DND-41 (cell line): ENCODE data around the gene DIAPH3.
"Not testable (repeated sequence)": the region's sequence is repeated elsewhere in the genome, so short reads cannot be mapped to it uniquely, and the experiment has no call there.

Source experiments
- ATAC-seq: fragments of 200-7000 bp; cut with Tn5 transposase; 3 replicates; pipeline ENCODE4 v1.9.1; 2021; ENCODE audit warnings: low read depth; ENCODE audit not compliant: insufficient read depth
- DNase-seq: peaks from one replicate; pipeline ENCODE4 v3.0.0-alpha.2; 2020
- H2AFZ ChIP-seq: 2 replicates; pipeline ENCODE4 v1.6.0; 2012; ENCODE audit warnings: low read depth, low read length
- H3K27ac ChIP-seq: 2 replicates; pipeline ENCODE4 v1.5.1; 2012; ENCODE audit warnings: low read length, inconsistent platforms
- H3K27me3 ChIP-seq: fragments of 200-600 bp; sonication (generic); 2 replicates; pipeline ENCODE4 v1.6.0; 2012; ENCODE audit warnings: low read length, mild to moderate bottlenecking, inconsistent platforms; ENCODE audit not compliant: insufficient read depth, poor library complexity
- H3K36me3 ChIP-seq: 2 replicates; pipeline ENCODE4 v1.5.1; 2012; ENCODE audit warnings: low read length, inconsistent platforms; ENCODE audit not compliant: insufficient read depth
- H3K4me1 ChIP-seq: 2 replicates; pipeline ENCODE4 v1.5.1; 2012; ENCODE audit warnings: mild to moderate bottlenecking, low read length; ENCODE audit not compliant: insufficient read depth
- H3K4me2 ChIP-seq: 2 replicates; pipeline ENCODE4 v1.6.0; 2012; ENCODE audit warnings: mild to moderate bottlenecking, moderate library complexity, low read length, inconsistent platforms; ENCODE audit not compliant: insufficient read depth
- H3K4me3 ChIP-seq, 2 experiments: fragments of 200-600 bp in 1 of 2; shearing (Covaris generic) in 1 of 2; 2 replicates each; pipeline ENCODE4 v1.5.1; 2012 to 2016; ENCODE audit warnings: inconsistent platforms in 2 of 2, low read length in 2 of 2, mild to moderate bottlenecking in 2 of 2, low read depth in 1 of 2, moderate library complexity in 1 of 2
- H3K79me2 ChIP-seq: 2 replicates; pipeline ENCODE4 v1.6.0; 2012; ENCODE audit warnings: low read length, inconsistent platforms; ENCODE audit not compliant: insufficient read depth
- H3K9ac ChIP-seq: 2 replicates; pipeline ENCODE4 v1.6.0; 2012; ENCODE audit warnings: low read depth, mild to moderate bottlenecking, inconsistent platforms, low read length, moderate library complexity
- H3K9me3 ChIP-seq: 2 replicates; pipeline ENCODE4 v1.5.1; 2012; ENCODE audit warnings: low read length, moderate library complexity, mild to moderate bottlenecking, inconsistent platforms; ENCODE audit not compliant: insufficient read depth, severe bottlenecking
- H4K20me1 ChIP-seq: 2 replicates; pipeline ENCODE4 v1.6.0; 2012; ENCODE audit warnings: low read length; ENCODE audit not compliant: insufficient read depth
- EZH2 ChIP-seq: IDR thresholded peaks from 3 replicates; pipeline ENCODE4 v1.6.1; 2012; ENCODE audit warnings: borderline replicate concordance, low read depth, mild to moderate bottlenecking, moderate library complexity, low read length, inconsistent platforms; ENCODE audit not compliant: severe bottlenecking
- TF ChIP-seq, protein P1 (sequence below): IDR thresholded peaks from 2 replicates; pipeline ENCODE4 v1.5.1; 2012; ENCODE audit warnings: borderline replicate concordance, low read length, moderate library complexity, mild to moderate bottlenecking; ENCODE audit not compliant: poor library complexity, severe bottlenecking; ENCODE audit errors: extremely low read depth

The DIAPH3 gene

DNA sequence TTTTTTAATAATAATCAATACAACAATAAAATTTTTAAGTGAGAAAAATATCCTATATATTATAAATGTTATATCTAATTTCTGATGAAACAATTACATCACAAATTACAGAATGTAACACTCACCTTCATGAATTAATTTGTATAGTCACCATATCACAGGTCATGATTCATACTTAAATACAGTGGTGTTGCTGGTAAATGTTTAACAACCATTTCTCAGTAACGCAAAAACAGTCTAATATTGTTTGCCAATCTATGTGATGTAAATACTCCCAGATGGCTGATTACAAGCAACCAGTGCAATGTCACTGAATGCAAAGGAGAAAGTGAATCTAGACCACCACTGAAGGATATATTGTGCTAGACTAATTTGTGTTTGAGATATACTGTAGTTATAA, 97.5 kb downstream of the DIAPH3 start:
- Histone ChIP-seq H3K4me3 (no peak overlapping the region), H3K36me3 (peaks cover 7% of the 10 kb centered on the region; the same call in 1 of the 2 replicates), H3K27ac (no peak overlapping the region), H4K20me1 (no peaks in the 10 kb centered on the region), H3K9me3 (no peaks in the 10 kb centered on the region), H3K79me2 (no peaks in the 10 kb centered on the region), H3K4me2 (no peak overlapping the region), H3K4me1 (no peaks in the 10 kb centered on the region), H3K9ac (no peak overlapping the region), H3K27me3 (no peaks in the 10 kb centered on the region), H2AFZ (no peak overlapping the region)
- DNase-seq (no peak), ATAC-seq (no peak)
- TF ChIP-seq, protein P1, sequence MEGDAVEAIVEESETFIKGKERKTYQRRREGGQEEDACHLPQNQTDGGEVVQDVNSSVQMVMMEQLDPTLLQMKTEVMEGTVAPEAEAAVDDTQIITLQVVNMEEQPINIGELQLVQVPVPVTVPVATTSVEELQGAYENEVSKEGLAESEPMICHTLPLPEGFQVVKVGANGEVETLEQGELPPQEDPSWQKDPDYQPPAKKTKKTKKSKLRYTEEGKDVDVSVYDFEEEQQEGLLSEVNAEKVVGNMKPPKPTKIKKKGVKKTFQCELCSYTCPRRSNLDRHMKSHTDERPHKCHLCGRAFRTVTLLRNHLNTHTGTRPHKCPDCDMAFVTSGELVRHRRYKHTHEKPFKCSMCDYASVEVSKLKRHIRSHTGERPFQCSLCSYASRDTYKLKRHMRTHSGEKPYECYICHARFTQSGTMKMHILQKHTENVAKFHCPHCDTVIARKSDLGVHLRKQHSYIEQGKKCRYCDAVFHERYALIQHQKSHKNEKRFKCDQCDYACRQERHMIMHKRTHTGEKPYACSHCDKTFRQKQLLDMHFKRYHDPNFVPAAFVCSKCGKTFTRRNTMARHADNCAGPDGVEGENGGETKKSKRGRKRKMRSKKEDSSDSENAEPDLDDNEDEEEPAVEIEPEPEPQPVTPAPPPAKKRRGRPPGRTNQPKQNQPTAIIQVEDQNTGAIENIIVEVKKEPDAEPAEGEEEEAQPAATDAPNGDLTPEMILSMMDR: no peak
- TF ChIP-seq EZH2: no peak

DNA sequence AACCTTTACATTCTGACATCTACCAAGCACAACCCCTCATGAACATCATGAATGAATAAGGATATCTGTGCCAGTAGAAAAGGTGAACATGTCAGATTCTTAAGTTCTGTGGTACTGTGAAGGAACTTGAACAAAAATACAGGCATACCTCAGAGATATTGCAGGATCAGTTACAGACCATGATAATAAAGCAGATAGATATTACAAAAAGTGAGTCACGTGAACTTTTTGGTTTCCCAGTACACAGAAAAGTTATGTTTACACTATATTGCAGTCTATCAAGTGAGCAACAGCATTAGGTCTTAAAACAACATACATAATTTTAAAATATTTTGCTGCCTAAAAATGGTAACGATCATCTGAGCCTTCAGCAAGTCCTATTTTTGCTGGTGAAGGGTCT, 101.2 kb downstream of the DIAPH3 start:
- DNase-seq: no peak
- H3K4me3 ChIP-seq: no peak overlapping the region
- no peak overlapping the region for H3K9ac ChIP-seq
- TF ChIP-seq, protein P1: no peak
- no peak for TF ChIP-seq EZH2
- no peak overlapping the region for H3K4me2 ChIP-seq
- no peak overlapping the region for H3K27ac ChIP-seq
- peaks cover 7% of the 10 kb centered on the region; the same call in 1 of the 2 replicates for H3K36me3 ChIP-seq
- no peaks in the 10 kb centered on the region for H4K20me1 ChIP-seq
- no peaks in the 10 kb centered on the region for H3K4me1 ChIP-seq
- H3K27me3 ChIP-seq: no peaks in the 10 kb centered on the region
- H3K79me2 ChIP-seq: no peaks in the 10 kb centered on the region
- H3K9me3 ChIP-seq: no peaks in the 10 kb centered on the region
- ATAC-seq: no peak
- H2AFZ ChIP-seq: no peak overlapping the region

DNA sequence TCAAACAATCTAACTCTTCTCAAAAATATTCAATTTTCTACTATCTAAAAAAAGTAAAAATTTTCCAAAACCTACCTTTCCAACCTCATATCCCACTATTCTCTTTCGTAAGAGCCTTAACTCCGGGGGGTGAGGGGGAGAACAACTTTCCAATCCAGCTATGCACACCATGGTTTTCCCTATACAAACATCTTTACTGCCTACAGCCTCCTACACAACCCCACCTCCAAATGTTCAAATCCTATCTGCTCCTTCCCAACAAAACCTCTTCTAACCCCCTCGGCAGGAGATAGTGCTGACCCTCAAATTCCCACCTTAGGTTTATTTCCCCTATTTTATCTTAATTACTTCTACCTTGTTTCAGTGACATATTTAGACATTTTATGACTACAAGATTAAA, 102.0 kb downstream of the DIAPH3 start:
- Histone ChIP-seq H3K9ac (no peak overlapping the region), H4K20me1 (no peaks in the 10 kb centered on the region), H3K4me2 (no peak overlapping the region), H3K4me1 (no peaks in the 10 kb centered on the region), H2AFZ (no peak overlapping the region), H3K27me3 (no peaks in the 10 kb centered on the region), H3K27ac (no peak overlapping the region), H3K79me2 (no peaks in the 10 kb centered on the region), H3K36me3 (peaks cover 7% of the 10 kb centered on the region; the same call in 1 of the 2 replicates), H3K4me3 (no peak overlapping the region), H3K9me3 (no peaks in the 10 kb centered on the region)
- no peak for ATAC-seq
- TF ChIP-seq, protein P1: no peak
- no peak for TF ChIP-seq EZH2
- DNase-seq: no peak

DNA sequence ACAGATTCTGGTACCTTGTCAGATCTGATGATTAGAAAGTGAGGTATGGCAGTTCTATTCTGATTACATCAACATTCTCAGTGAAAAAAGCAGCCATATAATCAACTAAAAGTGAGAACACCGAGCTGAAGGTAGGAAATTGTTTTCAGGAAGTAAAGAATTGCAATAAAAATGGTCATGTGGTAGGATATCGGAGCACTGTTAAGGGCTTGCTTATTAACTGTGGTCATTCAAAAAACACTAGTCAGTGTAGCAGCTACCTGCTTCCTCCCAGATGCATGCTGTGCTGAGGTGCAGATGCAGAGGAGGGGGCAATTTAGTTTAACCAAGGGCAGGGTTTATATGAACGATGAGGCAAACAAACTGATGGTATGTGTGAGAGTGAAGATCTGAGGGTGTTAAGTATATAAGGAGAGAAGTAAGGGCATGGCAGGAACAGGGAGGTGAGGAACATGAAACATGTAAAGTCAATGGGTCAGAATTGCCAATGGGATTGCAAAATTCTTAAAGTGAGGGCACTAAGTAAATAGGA, 111.9 kb downstream of the DIAPH3 start:
- TF ChIP-seq EZH2: no peak
- TF ChIP-seq, protein P1: no peak
- Histone ChIP-seq H3K27me3 (no peaks in the 10 kb centered on the region), H3K79me2 (no peaks in the 10 kb centered on the region; the same call in 1 of the 2 replicates), H3K4me1 (no peaks in the 10 kb centered on the region), H3K4me3 (no peak overlapping the region), H3K4me2 (no peak overlapping the region), H3K9ac (no peak overlapping the region), H3K36me3 (peaks cover 4% of the 10 kb centered on the region; the same call in 1 of the 2 replicates), H4K20me1 (no peaks in the 10 kb centered on the region), H2AFZ (no peak overlapping the region), H3K27ac (no peak overlapping the region), H3K9me3 (no peaks in the 10 kb centered on the region)
- ATAC-seq (no peak), DNase-seq (no peak)

DNA sequence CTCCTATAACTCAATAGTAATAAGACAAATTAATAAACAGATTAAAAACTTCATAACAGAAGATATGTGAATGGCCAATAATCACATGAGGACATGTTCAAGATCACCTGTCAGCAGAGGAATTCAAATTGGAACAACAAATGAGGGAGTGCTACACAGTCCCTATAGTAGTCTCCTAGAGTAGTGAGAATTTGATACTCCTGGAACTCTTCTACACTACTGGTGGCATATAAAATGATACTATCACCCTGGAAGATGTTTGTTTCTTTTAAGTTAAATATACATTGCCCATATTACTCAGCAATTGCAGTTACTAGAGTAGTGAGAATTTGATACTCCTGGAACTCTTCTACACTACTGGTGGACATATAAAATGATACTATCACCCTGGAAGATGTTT, 115.4 kb downstream of the DIAPH3 start:
- not testable (repeated sequence) for H3K4me2 ChIP-seq, H3K9ac ChIP-seq, DNase-seq, H3K79me2 ChIP-seq, H3K27me3 ChIP-seq, H3K36me3 ChIP-seq, H3K9me3 ChIP-seq, H3K4me1 ChIP-seq, H4K20me1 ChIP-seq, H3K4me3 ChIP-seq, ATAC-seq, H2AFZ ChIP-seq, H3K27ac ChIP-seq
